SK-N-SH treated with all-trans-retinoic acid at 6 μM for 48 hours (cell line): ENCODE results near the gene DCBLD2.
A peak's percentile ranks its signal among the peaks of the same experiment; 100 is the strongest.

ENCODE experiments used
- ATAC-seq: fragments of 200-7000 bp; cut with Tn5 transposase; 3 replicates; pipeline ENCODE4 v1.9.1; 2020; ENCODE audit warnings: mild to moderate bottlenecking, moderate library complexity
- ARNTL ChIP-seq: fragments of 450-650 bp; formaldehyde crosslinking; IDR thresholded peaks from 2 replicates; pipeline ENCODE4 v1.5.0; 2020; ENCODE audit warnings: low read depth, mild to moderate bottlenecking, moderate library complexity, borderline replicate concordance
- CSDC2 ChIP-seq: fragments of 250-450 bp; sonication (Bioruptor Pico); IDR thresholded peaks from 2 replicates; pipeline ENCODE4 v1.5.0; 2020; ENCODE audit warnings: mild to moderate bottlenecking, moderate library complexity
- ESRRG ChIP-seq: fragments of 250-450 bp; sonication (Bioruptor Pico); IDR thresholded peaks from 2 replicates; pipeline ENCODE4 v1.6.1; 2021; ENCODE audit warnings: mild to moderate bottlenecking
- GLIS3 ChIP-seq: fragments of 250-450 bp; sonication (Bioruptor Pico); IDR thresholded peaks from 2 replicates; pipeline ENCODE4 v1.5.0; 2020; ENCODE audit warnings: mild to moderate bottlenecking, moderate library complexity
- ISL1 ChIP-seq: fragments of 250-450 bp; sonication (Bioruptor Pico); IDR thresholded peaks from 2 replicates; pipeline ENCODE4 v2.1.2; 2022; ENCODE audit warnings: mild to moderate bottlenecking, moderate library complexity
- OSR1 ChIP-seq: fragments of 250-450 bp; sonication (Bioruptor Pico); IDR thresholded peaks from 2 replicates; pipeline ENCODE4 v1.8.0; 2022; ENCODE audit warnings: moderate library complexity, mild to moderate bottlenecking, inconsistent platforms
- PATZ1 ChIP-seq: fragments of 250-450 bp; sonication (Bioruptor Pico); IDR thresholded peaks from 2 replicates; pipeline ENCODE4 v1.8.0; 2020; ENCODE audit warnings: mild to moderate bottlenecking, moderate library complexity, borderline replicate concordance
- PPARA ChIP-seq: fragments of 250-450 bp; sonication (Bioruptor Pico); IDR thresholded peaks from 2 replicates; pipeline ENCODE4 v1.5.0; 2020; ENCODE audit warnings: mild to moderate bottlenecking, borderline replicate concordance
- RARB ChIP-seq: fragments of 250-450 bp; sonication (Bioruptor Pico); IDR thresholded peaks from 2 replicates; pipeline ENCODE4 v1.8.0; 2021; ENCODE audit warnings: mild to moderate bottlenecking, moderate library complexity
- SNAI2 ChIP-seq: fragments of 250-450 bp; sonication (Bioruptor Pico); IDR thresholded peaks from 2 replicates; pipeline ENCODE4 v1.5.0; 2020; ENCODE audit warnings: mild to moderate bottlenecking, moderate library complexity
- TOX ChIP-seq: fragments of 250-450 bp; sonication (Bioruptor Pico); IDR thresholded peaks from 2 replicates; pipeline ENCODE4 v1.8.0; 2021; ENCODE audit warnings: mild to moderate bottlenecking, moderate library complexity, borderline replicate concordance
- TSHZ2 ChIP-seq: fragments of 250-450 bp; sonication (Bioruptor Pico); IDR thresholded peaks from 2 replicates; pipeline ENCODE4 v1.5.0; 2020; ENCODE audit warnings: mild to moderate bottlenecking, moderate library complexity
- ZC3H10 ChIP-seq: fragments of 250-450 bp; sonication (Bioruptor Pico); IDR thresholded peaks from 2 replicates; pipeline ENCODE4 v1.5.1; 2021; ENCODE audit warnings: mild to moderate bottlenecking, moderate library complexity
- ZFP3 ChIP-seq: fragments of 250-450 bp; sonication (Bioruptor Pico); IDR thresholded peaks from 2 replicates; pipeline ENCODE4 v1.5.0; 2020; ENCODE audit warnings: mild to moderate bottlenecking, moderate library complexity
- ZFP30 ChIP-seq: fragments of 450-650 bp; formaldehyde crosslinking; IDR thresholded peaks from 2 replicates; pipeline ENCODE4 v1.5.0; 2022; ENCODE audit warnings: mild to moderate bottlenecking, moderate library complexity
- ZNF565 ChIP-seq: fragments of 450-650 bp; formaldehyde crosslinking; conservative IDR thresholded peaks from 2 replicates; pipeline ENCODE4 v1.5.0; 2020; ENCODE audit warnings: low read depth, mild to moderate bottlenecking, moderate library complexity
- ZNF70 ChIP-seq: fragments of 450-650 bp; formaldehyde crosslinking; IDR thresholded peaks from 2 replicates; pipeline ENCODE4 v1.5.0; 2020; ENCODE audit warnings: mild to moderate bottlenecking, moderate library complexity
- ZNF8 ChIP-seq: fragments of 450-650 bp; formaldehyde crosslinking; IDR thresholded peaks from 2 replicates; pipeline ENCODE4 v1.5.0; 2020; ENCODE audit warnings: mild to moderate bottlenecking, moderate library complexity
- TF ChIP-seq, protein P1 (sequence below): fragments of 250-450 bp; sonication (Bioruptor Pico); IDR thresholded peaks from 2 replicates; pipeline ENCODE4 v1.5.1; 2020; ENCODE audit warnings: low read depth, mild to moderate bottlenecking, moderate library complexity
- TF ChIP-seq, protein P2 (sequence below): fragments of 250-450 bp; sonication (Bioruptor Pico); IDR thresholded peaks from 2 replicates; pipeline ENCODE4 v1.5.1; 2021; ENCODE audit warnings: mild to moderate bottlenecking, moderate library complexity

Gene DCBLD2

GRCh38 chr3:98811048-98811447 is 90.4 kb downstream of the DCBLD2 start:
- no peak for ATAC-seq
- TF ChIP-seq OSR1 (CRISPR knock-in tag) (no peak), TSHZ2 (no peak), ESRRG (CRISPR knock-in tag) (no peak), ZNF565 (no peak), PATZ1 (CRISPR knock-in tag) (no peak), ZC3H10 (CRISPR knock-in tag) (no peak), TOX (CRISPR knock-in tag) (no peak), ZNF70 (no peak)
- TF ChIP-seq, protein P1, sequence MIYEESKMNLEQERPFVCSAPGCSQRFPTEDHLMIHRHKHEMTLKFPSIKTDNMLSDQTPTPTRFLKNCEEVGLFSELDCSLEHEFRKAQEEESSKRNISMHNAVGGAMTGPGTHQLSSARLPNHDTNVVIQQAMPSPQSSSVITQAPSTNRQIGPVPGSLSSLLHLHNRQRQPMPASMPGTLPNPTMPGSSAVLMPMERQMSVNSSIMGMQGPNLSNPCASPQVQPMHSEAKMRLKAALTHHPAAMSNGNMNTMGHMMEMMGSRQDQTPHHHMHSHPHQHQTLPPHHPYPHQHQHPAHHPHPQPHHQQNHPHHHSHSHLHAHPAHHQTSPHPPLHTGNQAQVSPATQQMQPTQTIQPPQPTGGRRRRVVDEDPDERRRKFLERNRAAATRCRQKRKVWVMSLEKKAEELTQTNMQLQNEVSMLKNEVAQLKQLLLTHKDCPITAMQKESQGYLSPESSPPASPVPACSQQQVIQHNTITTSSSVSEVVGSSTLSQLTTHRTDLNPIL (CRISPR knock-in tag) = no peak
- TF ChIP-seq, protein P2, sequence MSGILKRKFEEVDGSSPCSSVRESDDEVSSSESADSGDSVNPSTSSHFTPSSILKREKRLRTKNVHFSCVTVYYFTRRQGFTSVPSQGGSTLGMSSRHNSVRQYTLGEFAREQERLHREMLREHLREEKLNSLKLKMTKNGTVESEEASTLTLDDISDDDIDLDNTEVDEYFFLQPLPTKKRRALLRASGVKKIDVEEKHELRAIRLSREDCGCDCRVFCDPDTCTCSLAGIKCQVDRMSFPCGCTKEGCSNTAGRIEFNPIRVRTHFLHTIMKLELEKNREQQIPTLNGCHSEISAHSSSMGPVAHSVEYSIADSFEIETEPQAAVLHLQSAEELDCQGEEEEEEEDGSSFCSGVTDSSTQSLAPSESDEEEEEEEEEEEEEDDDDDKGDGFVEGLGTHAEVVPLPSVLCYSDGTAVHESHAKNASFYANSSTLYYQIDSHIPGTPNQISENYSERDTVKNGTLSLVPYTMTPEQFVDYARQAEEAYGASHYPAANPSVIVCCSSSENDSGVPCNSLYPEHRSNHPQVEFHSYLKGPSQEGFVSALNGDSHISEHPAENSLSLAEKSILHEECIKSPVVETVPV (CRISPR knock-in tag) = no peak

DNA sequence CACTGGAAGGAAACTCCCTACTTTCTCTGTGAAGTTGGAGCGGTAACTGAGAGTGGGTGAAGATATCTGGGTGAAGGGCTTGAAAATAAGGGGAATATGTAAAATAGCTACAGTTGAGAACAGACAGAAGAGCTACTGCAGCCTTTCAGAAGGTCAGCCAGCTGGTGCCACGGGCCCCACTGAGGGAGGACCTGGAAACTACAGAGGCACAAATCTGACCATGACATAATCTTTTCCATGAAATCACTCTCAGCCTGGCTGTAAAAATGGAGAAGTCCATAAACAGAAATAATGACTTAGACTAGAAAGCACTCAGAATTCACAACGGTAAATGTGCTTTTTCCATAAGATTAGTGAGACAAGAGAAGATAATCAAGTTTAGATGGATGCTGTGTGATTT is 91.9 kb downstream of the DCBLD2 start:
- no peak for ATAC-seq
- TF ChIP-seq ISL1 (CRISPR knock-in tag) = no peak
- TF ChIP-seq OSR1 (CRISPR knock-in tag) = no peak
- TF ChIP-seq, protein P1 (CRISPR knock-in tag) = 0 out of 2 replicates have a peak, but pooled peaks have one; percentile 22
- no peak for TF ChIP-seq ARNTL

DNA sequence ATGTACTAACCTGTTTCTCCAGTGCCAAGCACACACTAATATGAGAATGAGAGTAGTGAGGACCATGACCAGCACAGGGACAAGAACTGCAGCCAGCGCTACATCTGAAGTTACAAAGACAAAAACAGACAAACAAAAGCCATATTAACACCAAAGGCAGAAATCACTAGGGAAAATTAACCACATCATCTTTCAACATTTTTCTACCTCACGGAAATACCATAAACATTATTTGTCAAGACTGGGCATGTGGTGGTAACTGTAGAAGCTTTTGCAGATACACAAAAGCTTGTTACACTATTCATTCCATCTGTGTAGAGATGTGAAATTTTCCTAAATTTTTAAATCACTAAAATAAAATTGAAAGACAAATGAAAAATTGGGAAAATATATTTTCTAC is 93.4 kb downstream of the DCBLD2 start:
- TF ChIP-seq OSR1 (CRISPR knock-in tag) = no peak
- no peak for TF ChIP-seq TOX (CRISPR knock-in tag)
- TF ChIP-seq, protein P1 (CRISPR knock-in tag) = no peak
- TF ChIP-seq ZFP3 = no peak
- TF ChIP-seq CSDC2 = no peak
- TF ChIP-seq SNAI2 = no peak
- no peak for TF ChIP-seq ZNF8 (CRISPR knock-in tag)
- no peak for TF ChIP-seq ZFP30
- TF ChIP-seq RARB (CRISPR knock-in tag) = no peak
- no peak for TF ChIP-seq ZC3H10 (CRISPR knock-in tag)
- TF ChIP-seq TSHZ2 = no peak
- no peak for TF ChIP-seq GLIS3 (CRISPR knock-in tag)
- no peak for TF ChIP-seq PPARA (CRISPR knock-in tag)
- TF ChIP-seq ARNTL = no peak

More for the DNA sequence above, 93.4 kb downstream of the DCBLD2 start:
- ATAC-seq = no peak
